Stimulated activated naive B cell treated with anti-CD40 and anti-IgM and Interleukin-4, amounts not matched to agents 10 μg/mL and 1 μg/mL and 100 μg/mL, for 72 hours (primary cell): ENCODE data around the gene LPP.

Experiments
- ATAC-seq, 2 donors: fragments of 150-1000 bp; cut with Tn5 transposase; replicated peaks; 2 replicates each; pipeline ENCODE4 v1.10.0; 2021; ENCODE audit warnings: moderate library complexity in 1 of 2
- DNase-seq: peaks from one replicate; pipeline ENCODE4 v3.0.0; 2021
- H3K27ac Mint-ChIP-seq: one replicate; pipeline ENCODE4 v1.8.0; 2022; ENCODE audit warnings: mild to moderate bottlenecking, mixed read lengths
- H3K27me3 Mint-ChIP-seq, 2 donors: one replicate each; pipeline ENCODE4 v1.8.0; 2022; ENCODE audit warnings: mixed read lengths in 2 of 2
- H3K36me3 Mint-ChIP-seq, 2 donors: one replicate each; pipeline ENCODE4 v1.8.0; 2022; ENCODE audit warnings: mixed read lengths in 2 of 2, mild to moderate bottlenecking in 1 of 2
- H3K4me1 Mint-ChIP-seq, 2 donors: one replicate each; pipeline ENCODE4 v1.8.0; 2022; ENCODE audit warnings: mixed read lengths in 2 of 2, mild to moderate bottlenecking in 1 of 2
- H3K4me3 Mint-ChIP-seq, 2 donors: one replicate each; pipeline ENCODE4 v1.8.0; 2022; ENCODE audit warnings: mild to moderate bottlenecking in 2 of 2, mixed read lengths in 2 of 2, moderate library complexity in 1 of 2
- H3K9me3 Mint-ChIP-seq, 2 donors: one replicate each; pipeline ENCODE4 v1.8.0; 2022; ENCODE audit warnings: mixed read lengths in 2 of 2, mild to moderate bottlenecking in 1 of 2

LPP gene

GRCh38 chr3:188348435-188349244, 194.7 kb downstream of the LPP start:
- ATAC-seq, result no peak
- Mint-ChIP-seq H3K4me3 (no peak overlapping the region), H3K27ac (no peak overlapping the region)

GRCh38 chr3:188349351-188349901, 195.5 kb downstream of the LPP start:
- ATAC-seq (no peak), DNase-seq (no peak)
- Mint-ChIP-seq H3K4me1 (peaks cover 27 to 73% of the 10 kb centered on the region in 2 donors), H3K27me3 (no peaks in the 10 kb centered on the region), H3K4me3 (no peak overlapping the region), H3K27ac (no peak overlapping the region), H3K36me3 (peaks cover 3 to 15% of the 10 kb centered on the region in 2 donors), H3K9me3 (no peaks in the 10 kb centered on the region)

More at GRCh38 chr3:188348435-188349244, 194.7 kb downstream of the LPP start:
- DNase-seq, result no peak
- no peaks in the 10 kb centered on the region for H3K9me3 Mint-ChIP-seq
- H3K27me3 Mint-ChIP-seq, result no peaks in the 10 kb centered on the region
- H3K4me1 Mint-ChIP-seq, result peaks cover 29 to 73% of the 10 kb centered on the region in 2 donors
- H3K36me3 Mint-ChIP-seq, result peaks cover 3 to 15% of the 10 kb centered on the region in 2 donors

GRCh38 chr3:188349933-188350332, 196.0 kb downstream of the LPP start:
- Mint-ChIP-seq H3K27me3 (no peaks in the 10 kb centered on the region), H3K36me3 (peaks cover 3 to 15% of the 10 kb centered on the region in 2 donors), H3K9me3 (no peaks in the 10 kb centered on the region), H3K4me1 (peaks cover 27 to 73% of the 10 kb centered on the region in 2 donors), H3K27ac (peak overlapping the region; percentile 37), H3K4me3 (no peak overlapping the region)
- no peak for DNase-seq
- no peak for ATAC-seq

- no peaks in the 10 kb centered on the region for H3K27me3 Mint-ChIP-seq
- H3K27ac Mint-ChIP-seq, result no peak overlapping the region
- H3K4me1 Mint-ChIP-seq, result peaks cover 21 to 66% of the 10 kb centered on the region in 2 donors
- H3K36me3 Mint-ChIP-seq, result peaks cover 3 to 15% of the 10 kb centered on the region in 2 donors
- no peaks in the 10 kb centered on the region for H3K9me3 Mint-ChIP-seq
- H3K4me3 Mint-ChIP-seq, result no peak overlapping the region
- no peak for ATAC-seq
- DNase-seq, result no peak
Observed at GRCh38 chr3:188350961-188351360, 197.0 kb downstream of the LPP start.

GRCh38 chr3:188351648-188352047, 197.7 kb downstream of the LPP start:
- Mint-ChIP-seq H3K9me3 (no peaks in the 10 kb centered on the region), H3K4me1 (peaks cover 21 to 66% of the 10 kb centered on the region in 2 donors), H3K27ac (no peak overlapping the region), H3K27me3 (no peaks in the 10 kb centered on the region), H3K4me3 (no peak overlapping the region), H3K36me3 (peaks cover 3 to 15% of the 10 kb centered on the region in 2 donors)
- ATAC-seq (peak; percentile 44 to 56), DNase-seq (no peak)

- ATAC-seq (no peak), DNase-seq (no peak)
- H3K4me3 Mint-ChIP-seq, result no peak overlapping the region
- no peak overlapping the region for H3K27ac Mint-ChIP-seq
- H3K4me1 Mint-ChIP-seq, result peaks cover 21 to 65% of the 10 kb centered on the region in 2 donors
- no peaks in the 10 kb centered on the region for H3K9me3 Mint-ChIP-seq
- H3K36me3 Mint-ChIP-seq, result peaks cover 5 to 17% of the 10 kb centered on the region in 2 donors
- H3K27me3 Mint-ChIP-seq, result no peaks in the 10 kb centered on the region
Observed at GRCh38 chr3:188352196-188352927, 198.4 kb downstream of the LPP start.

- no peak overlapping the region for H3K4me3 Mint-ChIP-seq
- ATAC-seq (no peak), DNase-seq (no peak)
- H3K4me1 Mint-ChIP-seq, result peaks cover 24 to 66% of the 10 kb centered on the region in 2 donors
- H3K9me3 Mint-ChIP-seq, result no peaks in the 10 kb centered on the region
- H3K36me3 Mint-ChIP-seq, result peaks cover 5 to 14% of the 10 kb centered on the region in 2 donors
- H3K27ac Mint-ChIP-seq, result no peak overlapping the region
- H3K27me3 Mint-ChIP-seq, result no peaks in the 10 kb centered on the region
Observed at GRCh38 chr3:188353426-188353825, 199.5 kb downstream of the LPP start.

GRCh38 chr3:188358787-188359493, 205.0 kb downstream of the LPP start:
- Mint-ChIP-seq H3K27ac (peak overlapping the region; percentile 82), H3K4me1 (peaks cover 38 to 67% of the 10 kb centered on the region in 2 donors), H3K36me3 (peaks cover 5 to 10% of the 10 kb centered on the region in 2 donors), H3K9me3 (peaks cover 2 to 4% of the 10 kb centered on the region in 2 donors), H3K27me3 (no peaks in the 10 kb centered on the region), H3K4me3 (peak overlapping the region; percentile 67 to 69)
- peak; percentile 85 to 87 for ATAC-seq
- peak; percentile 27 for DNase-seq

GRCh38 chr3:188360364-188360881, 206.5 kb downstream of the LPP start:
- Mint-ChIP-seq H3K9me3 (peaks cover 2 to 4% of the 10 kb centered on the region in 2 donors), H3K27ac (peak overlapping the region; percentile 31), H3K4me3 (no peak overlapping the region), H3K27me3 (no peaks in the 10 kb centered on the region), H3K4me1 (peaks cover 42 to 72% of the 10 kb centered on the region in 2 donors), H3K36me3 (peaks cover 8 to 16% of the 10 kb centered on the region in 2 donors)
- ATAC-seq (no peak), DNase-seq (no peak)

GRCh38 chr3:188361888-188362287, 207.9 kb downstream of the LPP start:
- no peak for ATAC-seq
- no peak for DNase-seq
- H3K36me3 Mint-ChIP-seq, result peaks cover 7 to 14% of the 10 kb centered on the region in 2 donors
- peaks cover 2 to 4% of the 10 kb centered on the region in 2 donors for H3K9me3 Mint-ChIP-seq
- no peak overlapping the region for H3K27ac Mint-ChIP-seq
- H3K4me1 Mint-ChIP-seq, result peaks cover 51 to 82% of the 10 kb centered on the region in 2 donors
- no peaks in the 10 kb centered on the region for H3K27me3 Mint-ChIP-seq
- H3K4me3 Mint-ChIP-seq, result no peak overlapping the region

- peaks cover 6 to 11% of the 10 kb centered on the region in 2 donors for H3K36me3 Mint-ChIP-seq
- H3K4me1 Mint-ChIP-seq, result peaks cover 52 to 85% of the 10 kb centered on the region in 2 donors
- no peaks in the 10 kb centered on the region for H3K27me3 Mint-ChIP-seq
- peaks cover 2 to 4% of the 10 kb centered on the region in 2 donors for H3K9me3 Mint-ChIP-seq
- DNase-seq (peak; percentile 15), ATAC-seq (peak; percentile 73 to 74)
- peak overlapping the region; percentile 77 for H3K27ac Mint-ChIP-seq
- H3K4me3 Mint-ChIP-seq, result peak overlapping the region; percentile 20 to 58
Observed at GRCh38 chr3:188362405-188362831, 208.5 kb downstream of the LPP start.

- Mint-ChIP-seq H3K9me3 (peaks cover 4% of the 10 kb centered on the region in 2 donors), H3K27me3 (no peaks in the 10 kb centered on the region), H3K36me3 (peaks cover 7 to 14% of the 10 kb centered on the region in 2 donors), H3K27ac (no peak overlapping the region), H3K4me3 (no peak overlapping the region), H3K4me1 (peaks cover 40 to 79% of the 10 kb centered on the region in 2 donors)
- ATAC-seq (no peak), DNase-seq (no peak)
Observed at GRCh38 chr3:188365184-188365583, 211.2 kb downstream of the LPP start.

- H3K4me3 Mint-ChIP-seq, result no peak overlapping the region
- no peaks in the 10 kb centered on the region for H3K27me3 Mint-ChIP-seq
- no peak overlapping the region for H3K27ac Mint-ChIP-seq
- peaks cover 7 to 22% of the 10 kb centered on the region in 2 donors for H3K36me3 Mint-ChIP-seq
- peaks cover 4% of the 10 kb centered on the region in 2 donors for H3K9me3 Mint-ChIP-seq
- ATAC-seq (no peak), DNase-seq (no peak)
- H3K4me1 Mint-ChIP-seq, result peaks cover 38 to 77% of the 10 kb centered on the region in 2 donors
Observed at GRCh38 chr3:188365988-188366698, 212.2 kb downstream of the LPP start.
